Measurements from ENCODE around the gene PDE10A. TPM values are rescaled to one million over a fixed set of nuclear protein-coding genes. Genes with fewer than 3 reads are reported as not detected.

The PDE10A gene
- total and polyA plus RNA-seq, 2 of the 8 experiments (the other 6 are each of a cell fraction or from before 2014, with no cell fraction given) = 1.1 to 2.4 TPM

DNA sequence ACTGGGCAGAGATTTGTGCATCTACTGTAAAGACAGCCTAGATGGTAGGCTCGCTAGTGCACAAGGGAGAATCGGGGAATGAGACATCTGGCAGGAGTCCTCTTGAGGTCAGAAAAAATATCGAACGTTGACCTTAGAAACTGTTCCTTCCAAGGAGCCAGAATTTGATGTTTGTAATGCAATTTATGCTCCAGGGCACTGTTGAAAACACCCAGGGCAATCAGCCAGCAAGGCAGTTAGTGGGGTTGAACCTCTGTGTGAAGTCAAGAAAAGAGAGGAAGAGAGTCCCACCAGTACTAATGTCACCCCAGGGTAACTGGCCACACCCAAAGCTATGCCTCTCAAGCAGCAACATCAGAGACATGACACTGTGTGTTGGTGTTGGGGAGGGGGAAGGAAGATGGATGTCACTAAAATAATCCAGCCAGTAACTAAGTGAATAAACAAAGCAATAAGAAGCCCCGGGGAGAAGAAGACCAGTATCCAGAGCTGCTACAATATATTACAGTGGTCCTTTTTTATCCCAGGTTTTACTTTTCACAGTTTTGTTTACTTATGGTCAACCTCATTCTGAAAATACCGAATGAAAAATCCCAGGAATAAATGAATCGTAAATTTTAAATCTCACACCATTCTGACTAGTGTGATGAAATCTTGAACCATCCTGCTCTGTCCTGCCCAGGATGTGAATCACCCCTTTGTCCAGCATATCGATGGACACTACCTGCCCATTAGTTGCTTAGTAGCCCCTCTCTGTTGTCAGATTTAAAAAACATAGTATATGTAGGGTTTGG, 32.9 kb upstream of the PDE10A start:
- TF ChIP-seq CTCF (IDR thresholded peaks at IDR 0.05; ENCODE audit: control extremely low read depth in 1 of 3, insufficient read depth in 1 of 3, low read depth in 1 of 3, low read length in 3 of 3) (no peak), MAFK (IDR thresholded peaks at IDR 0.05; ENCODE audit: low read depth, low read length) (no peak), CHD1 (IDR thresholded peaks at IDR 0.05; ENCODE audit: low read depth, low read length) (no peak)
- no peak overlapping the region for H4K8ac ChIP-seq (ENCODE audit: extremely low read depth, insufficient read depth, low read length)
- no peak overlapping the region for H2AFZ ChIP-seq (ENCODE audit: low read length)
- no peak overlapping the region for H3K4me2 ChIP-seq (ENCODE audit: insufficient read depth in 1 of 2, low read depth in 2 of 2, low read length in 2 of 2)
- no peak for FAIRE-seq
- no peak overlapping the region for H3K56ac ChIP-seq (replicated peaks; ENCODE audit: insufficient read length, low read depth, low read length)
- peaks cover 0 to 4% (median 0%) of the 10 kb centered on the region in 4 experiments; a peak in 1 of 7 replicates for H3K4me1 ChIP-seq (replicated peaks in 1 of 4; ENCODE audit: control insufficient read depth in 3 of 4, insufficient read depth in 4 of 4, low read length in 3 of 4)
- H2BK15ac ChIP-seq (ENCODE audit: low read length) = no peak overlapping the region
- H3K14ac ChIP-seq (ENCODE audit: insufficient read length) = no peak overlapping the region
- peak overlapping the region; percentile 19 for H4K91ac ChIP-seq (replicated peaks; ENCODE audit: insufficient read length, low read length)
- no peak for DNase-seq (ENCODE audit: low read depth in 1 of 2, low spot score in 2 of 2)
- H3K4ac ChIP-seq (replicated peaks; ENCODE audit: insufficient read length, low read depth, low read length) = no peak overlapping the region
- no peak overlapping the region for H2BK5ac ChIP-seq (ENCODE audit: low read depth, low read length)
- H3K36me3 ChIP-seq (ENCODE audit: control insufficient read depth in 2 of 4, insufficient read depth in 4 of 4, low read length in 3 of 4) = no peaks in the 10 kb centered on the region
- H2AK5ac ChIP-seq (ENCODE audit: low read depth, low read length) = no peak overlapping the region
- no peaks in the 10 kb centered on the region for H3K23me2 ChIP-seq (ENCODE audit: low read depth, low read length)
- H3K4me3 ChIP-seq (ENCODE audit: extremely low read depth in 1 of 4, insufficient read depth in 2 of 4, low read depth in 3 of 4, low read length in 4 of 4) = no peak overlapping the region
- H3K27me3 ChIP-seq (replicated peaks in 1 of 4; ENCODE audit: control insufficient read depth in 3 of 4, extremely low read depth in 1 of 4, insufficient read depth in 3 of 4, low read length in 3 of 4) = no peaks in the 10 kb centered on the region
- POLR2A ChIA-PET (ENCODE audit: partially characterized antibody) = no interaction called here
- no peak overlapping the region for H2BK12ac ChIP-seq (ENCODE audit: low read depth, low read length)
- no peak overlapping the region for H4K5ac ChIP-seq (ENCODE audit: insufficient read length, low read depth, low read length)
- H3K9me3 ChIP-seq (ENCODE audit: insufficient read depth in 2 of 2, low read depth in 1 of 2, low read length in 1 of 2) = no peaks in the 10 kb centered on the region
- no peaks in the 10 kb centered on the region for H3K79me1 ChIP-seq (ENCODE audit: low read depth, low read length)
- no peak overlapping the region for H2BK20ac ChIP-seq (ENCODE audit: low read length)
- no peaks in the 10 kb centered on the region for H3K79me2 ChIP-seq (ENCODE audit: control insufficient read depth in 1 of 2, insufficient read depth in 2 of 2, low read length in 2 of 2)
- H4K20me1 ChIP-seq (replicated peaks in 1 of 2; ENCODE audit: control insufficient read depth in 1 of 2, insufficient read depth in 2 of 2, low read length in 2 of 2) = no peaks in the 10 kb centered on the region
- no peak overlapping the region for H3K18ac ChIP-seq (ENCODE audit: extremely low read depth, low read length)
- CTCF ChIA-PET (ENCODE audit: partially characterized antibody) = interaction anchor here (1.1 to 2.2 kb wide), 3 partner anchors 8 to 255 kb away, joined by 4 to 6 read pairs (median 4); no protein-coding TSS in a partner anchor
- WGBS, 2 experiments (ENCODE audit: extremely low coverage in 1 of 2, insufficient coverage in 1 of 2, insufficient read length in 1 of 2, insufficient replicate concordance in 2 of 2, low coverage in 1 of 2, low lambda C conversion rate in 2 of 2, missing lambda C conversion rate in 1 of 2) = 85% methylated on average over 8 of the region's 8 CpGs; no CpG with 5 or more reads in 1 of the 2 experiments
- no peak overlapping the region for H3K27ac ChIP-seq (ENCODE audit: low read depth, low read length)
- H2BK120ac ChIP-seq (replicated peaks; ENCODE audit: low read depth, low read length) = no peak overlapping the region
- H3K23ac ChIP-seq (ENCODE audit: insufficient read length) = no peak overlapping the region
- H3K9ac ChIP-seq (replicated peaks in 1 of 4; ENCODE audit: extremely low read depth in 1 of 4, low read depth in 3 of 4, low read length in 3 of 4) = no peak overlapping the region
